HepG2 (cell line): Measurements from ENCODE around the gene FLYWCH1. TPM values are rescaled to one million over a fixed set of nuclear protein-coding genes. Genes with fewer than 3 reads are reported as not detected.

Source experiments
- polyA plus RNA-seq, 8 experiments: library from polyadenylated mRNA; depleted of rRNA in 3 of 8; stranded (reverse) in 7 of 8; unstranded in 1 of 8; fragments of >200 nt; fragmentation: Illumina TruSeq in 4 of 8; extraction: Trizol in 4 of 8; gene quantifications; 2 replicates each; pipeline versions ENCODE4 v1.2.1 to v1.2.3, GENCODE V29; 2011 to 2016; ENCODE audit warnings: low read depth in 4 of 8, missing spikeins in 1 of 8, mixed read lengths in 1 of 8; ENCODE audit not compliant: insufficient read depth in 1 of 8
- small RNA-seq, 3 experiments: library from RNA; depleted of rRNA; stranded (forward); fragments of <200 nt; gene quantifications; one replicate each; pipeline ENCODE3, GENCODE V24; 2012; ENCODE audit warnings: low read depth in 2 of 3, low replicate concordance in 1 of 3; ENCODE audit not compliant: insufficient read length in 3 of 3, insufficient read depth in 2 of 3
- total RNA-seq, 5 experiments: library from RNA; depleted of rRNA; stranded (reverse); fragments of >200 nt; fragmentation: Illumina TruSeq; extraction: Trizol; gene quantifications; 2 replicates each; pipeline ENCODE4 v1.2.3, GENCODE V29; 2016; ENCODE audit warnings: low read depth in 1 of 5

FLYWCH1 gene
- total and polyA plus RNA-seq, 2 of the 13 experiments (the other 11 are each of a cell fraction or from before 2014, with no cell fraction given), result 7.3 to 12.4 TPM

Small RNAs within 50 kb of the gene (small RNA-seq; reads per million reads assigned to genes)
- 0 reads per million in 3 experiments for gene LINC00514

Other genes starting within 250 kb of the FLYWCH1 start
- 29.8 and 31.0 TPM in 2 replicates for gene KCTD5, start 229.4 kb upstream of the FLYWCH1 start, total RNA-seq (2016; rRNA removed; fragmentation: Illumina TruSeq; extraction: Trizol)
- 25.4 and 30.1 TPM in 2 replicates for gene KCTD5, start 229.4 kb upstream of the FLYWCH1 start, polyA plus RNA-seq (2011; rRNA removed)
- 0.20 TPM in 1 of 2 replicates, not detected in the other for gene PRSS27, start 191.7 kb upstream of the FLYWCH1 start, total RNA-seq (2016; rRNA removed; fragmentation: Illumina TruSeq; extraction: Trizol)
- 0.73 and 1.2 TPM in 2 replicates for gene PRSS27, start 191.7 kb upstream of the FLYWCH1 start, polyA plus RNA-seq (2011; rRNA removed)
- gene SRRM2, start 159.3 kb upstream of the FLYWCH1 start, total RNA-seq (2016; rRNA removed; fragmentation: Illumina TruSeq; extraction: Trizol), result 50.4 and 80.6 TPM in 2 replicates
- 112 and 125 TPM in 2 replicates for gene SRRM2, start 159.3 kb upstream of the FLYWCH1 start, polyA plus RNA-seq (2011; rRNA removed)
- 208 and 253 TPM in 2 replicates for gene ELOB, start 134.7 kb upstream of the FLYWCH1 start, total RNA-seq (2016; rRNA removed; fragmentation: Illumina TruSeq; extraction: Trizol)
- gene ELOB, start 134.7 kb upstream of the FLYWCH1 start, polyA plus RNA-seq (2011; rRNA removed), result 225 and 236 TPM in 2 replicates
- gene PRSS33, start 124.4 kb upstream of the FLYWCH1 start, total RNA-seq (2016; rRNA removed; fragmentation: Illumina TruSeq; extraction: Trizol), result not detected in 2 replicates
- not detected in 2 replicates for gene PRSS33, start 124.4 kb upstream of the FLYWCH1 start, polyA plus RNA-seq (2011; rRNA removed)
- not detected in 2 replicates for gene PRSS41, start 113.5 kb upstream of the FLYWCH1 start, total RNA-seq (2016; rRNA removed; fragmentation: Illumina TruSeq; extraction: Trizol)
- gene PRSS41, start 113.5 kb upstream of the FLYWCH1 start, polyA plus RNA-seq (2011; rRNA removed), result not detected in 2 replicates
- not detected in 2 replicates for gene PRSS21, start 94.7 kb upstream of the FLYWCH1 start, total RNA-seq (2016; rRNA removed; fragmentation: Illumina TruSeq; extraction: Trizol)
- gene PRSS21, start 94.7 kb upstream of the FLYWCH1 start, polyA plus RNA-seq (2011; rRNA removed), result not detected in 2 replicates
- gene ZG16B, start 81.6 kb upstream of the FLYWCH1 start, total RNA-seq (2016; rRNA removed; fragmentation: Illumina TruSeq; extraction: Trizol), result 1.5 and 1.8 TPM in 2 replicates
- 11.3 and 14.3 TPM in 2 replicates for gene ZG16B, start 81.6 kb upstream of the FLYWCH1 start, polyA plus RNA-seq (2011; rRNA removed)
- 0.24 TPM in 1 of 2 replicates, not detected in the other for gene PRSS22, start 53.8 kb upstream of the FLYWCH1 start, total RNA-seq (2016; rRNA removed; fragmentation: Illumina TruSeq; extraction: Trizol)
- gene PRSS22, start 53.8 kb upstream of the FLYWCH1 start, polyA plus RNA-seq (2011; rRNA removed), result 0.24 and 0.32 TPM in 2 replicates
- gene FLYWCH2, start 28.7 kb upstream of the FLYWCH1 start, total RNA-seq (2016; rRNA removed; fragmentation: Illumina TruSeq; extraction: Trizol), result 19.8 and 20.2 TPM in 2 replicates
- gene FLYWCH2, start 28.7 kb upstream of the FLYWCH1 start, polyA plus RNA-seq (2011; rRNA removed), result 16.9 and 17.3 TPM in 2 replicates
- 0.51 and 1.2 TPM in 2 replicates for gene KREMEN2, start 52.3 kb downstream of the FLYWCH1 start, total RNA-seq (2016; rRNA removed; fragmentation: Illumina TruSeq; extraction: Trizol)
- gene KREMEN2, start 52.3 kb downstream of the FLYWCH1 start, polyA plus RNA-seq (2011; rRNA removed), result 0.48 and 1.0 TPM in 2 replicates
- 15.6 and 24.8 TPM in 2 replicates for gene PAQR4, start 57.4 kb downstream of the FLYWCH1 start, total RNA-seq (2016; rRNA removed; fragmentation: Illumina TruSeq; extraction: Trizol)
- 15.9 and 17.4 TPM in 2 replicates for gene PAQR4, start 57.4 kb downstream of the FLYWCH1 start, polyA plus RNA-seq (2011; rRNA removed)
- gene PKMYT1, start 68.5 kb downstream of the FLYWCH1 start, total RNA-seq (2016; rRNA removed; fragmentation: Illumina TruSeq; extraction: Trizol), result 8.4 and 27.8 TPM in 2 replicates
- 6.6 and 7.0 TPM in 2 replicates for gene PKMYT1, start 68.5 kb downstream of the FLYWCH1 start, polyA plus RNA-seq (2011; rRNA removed)
- gene CLDN9, start 101.0 kb downstream of the FLYWCH1 start, total RNA-seq (2016; rRNA removed; fragmentation: Illumina TruSeq; extraction: Trizol), result 0.08 and 0.15 TPM in 2 replicates
- gene CLDN9, start 101.0 kb downstream of the FLYWCH1 start, polyA plus RNA-seq (2011; rRNA removed), result 0.26 and 0.48 TPM in 2 replicates
- gene CLDN6, start 106.3 kb downstream of the FLYWCH1 start, total RNA-seq (2016; rRNA removed; fragmentation: Illumina TruSeq; extraction: Trizol), result 2.7 and 7.6 TPM in 2 replicates
- gene CLDN6, start 106.3 kb downstream of the FLYWCH1 start, polyA plus RNA-seq (2011; rRNA removed), result 5.9 and 10.1 TPM in 2 replicates
- gene TNFRSF12A, start 108.4 kb downstream of the FLYWCH1 start, total RNA-seq (2016; rRNA removed; fragmentation: Illumina TruSeq; extraction: Trizol), result 36.5 and 66.0 TPM in 2 replicates
- gene TNFRSF12A, start 108.4 kb downstream of the FLYWCH1 start, polyA plus RNA-seq (2011; rRNA removed), result 61.9 and 118 TPM in 2 replicates
- 8.3 and 16.1 TPM in 2 replicates for gene HCFC1R1, start 112.0 kb downstream of the FLYWCH1 start, total RNA-seq (2016; rRNA removed; fragmentation: Illumina TruSeq; extraction: Trizol)
- gene HCFC1R1, start 112.0 kb downstream of the FLYWCH1 start, polyA plus RNA-seq (2011; rRNA removed), result 13.8 and 18.3 TPM in 2 replicates
- gene THOC6, start 112.1 kb downstream of the FLYWCH1 start, total RNA-seq (2016; rRNA removed; fragmentation: Illumina TruSeq; extraction: Trizol), result 37.0 TPM in 2 replicates
- 32.1 and 33.5 TPM in 2 replicates for gene THOC6, start 112.1 kb downstream of the FLYWCH1 start, polyA plus RNA-seq (2011; rRNA removed)
- not detected in 2 replicates for gene BICDL2, start 125.0 kb downstream of the FLYWCH1 start, total RNA-seq (2016; rRNA removed; fragmentation: Illumina TruSeq; extraction: Trizol)
- 0.12 and 0.18 TPM in 2 replicates for gene BICDL2, start 125.0 kb downstream of the FLYWCH1 start, polyA plus RNA-seq (2011; rRNA removed)
- gene MMP25, start 134.6 kb downstream of the FLYWCH1 start, total RNA-seq (2016; rRNA removed; fragmentation: Illumina TruSeq; extraction: Trizol), result 0.04 TPM in 1 of 2 replicates, not detected in the other
- 0.07 and 0.08 TPM in 2 replicates for gene MMP25, start 134.6 kb downstream of the FLYWCH1 start, polyA plus RNA-seq (2011; rRNA removed)
- gene IL32, start 153.7 kb downstream of the FLYWCH1 start, total RNA-seq (2016; rRNA removed; fragmentation: Illumina TruSeq; extraction: Trizol), result 115 and 127 TPM in 2 replicates
- 165 and 258 TPM in 2 replicates for gene IL32, start 153.7 kb downstream of the FLYWCH1 start, polyA plus RNA-seq (2011; rRNA removed)
- not detected in 2 replicates for gene ZSCAN10, start 187.4 kb downstream of the FLYWCH1 start, total RNA-seq (2016; rRNA removed; fragmentation: Illumina TruSeq; extraction: Trizol)
- not detected in 2 replicates for gene ZSCAN10, start 187.4 kb downstream of the FLYWCH1 start, polyA plus RNA-seq (2011; rRNA removed)
- 6.7 and 10.2 TPM in 2 replicates for gene ZNF205, start 200.7 kb downstream of the FLYWCH1 start, total RNA-seq (2016; rRNA removed; fragmentation: Illumina TruSeq; extraction: Trizol)
- gene ZNF205, start 200.7 kb downstream of the FLYWCH1 start, polyA plus RNA-seq (2011; rRNA removed), result 5.8 and 6.5 TPM in 2 replicates
- gene ZNF213, start 223.1 kb downstream of the FLYWCH1 start, total RNA-seq (2016; rRNA removed; fragmentation: Illumina TruSeq; extraction: Trizol), result 0.97 and 1.2 TPM in 2 replicates
- gene ZNF213, start 223.1 kb downstream of the FLYWCH1 start, polyA plus RNA-seq (2011; rRNA removed), result 0.59 and 0.77 TPM in 2 replicates